HepG2 (cell line): ENCODE data around the gene PCNT. TPM values are rescaled to one million over a fixed set of nuclear protein-coding genes. Genes with fewer than 3 reads are reported as not detected.

Experiments
- ATAC-seq: fragments of 200-7000 bp; cut with Tn5 transposase; 3 replicates; pipeline ENCODE4 v1.9.1; 2020; ENCODE audit warnings: mild to moderate bottlenecking, moderate library complexity
- BruUV-seq: library from RNA; stranded (reverse); fragments of 400-500 nt; replicated peaks from 2 replicates; lab custom pipeline; 2021; lab: Mats Ljungman, UMichigan
- CTCF ChIA-PET: fragments of 300-600 bp; formaldehyde crosslinking; extraction: SDS; loops from one replicate; lab custom pipeline; 2021; ENCODE audit warnings: low total read pairs, inconsistent platforms, low intra/inter-chr PET ratio; lab: Yijun Ruan, JAX
- POLR2A ChIA-PET: fragments of 350-600 bp; sonication (Branson Sonifier 250); formaldehyde crosslinking; loops from one replicate; lab custom pipeline; 2020; ENCODE audit warnings: antibody characterized with exemption, inconsistent platforms; lab: Yijun Ruan, JAX
- DNase-seq: peaks from one replicate; pipeline ENCODE4 v3.0.0-alpha.2; 2015; ENCODE audit warnings: low spot score
- FAIRE-seq: peaks from 3 replicates; lab custom pipeline; 2011; peaks lifted over from hg19 to GRCh38; lab: Jason Lieb, UNC
- H2AFZ ChIP-seq: one replicate; pipeline ENCODE4 v1.6.1; 2011; ENCODE audit warnings: low read length, inconsistent platforms
- H3K27ac ChIP-seq: fragments of 300-600 bp; 3 replicates; pipeline ENCODE4 v1.8.0; 2011; ENCODE audit warnings: mixed run types, mild to moderate bottlenecking, mixed read lengths, low read length, inconsistent platforms; ENCODE audit not compliant: insufficient read depth; ENCODE audit errors: extremely low read length
- H3K27me3 ChIP-seq, 2 experiments: fragments of 200-600 bp in 1 of 2; 2 replicates in 1 of 2; 3 replicates in 1 of 2; pipeline versions ENCODE4 v1.6.0 to v1.8.0; 2011; ENCODE audit warnings: low read length in 2 of 2, mild to moderate bottlenecking in 2 of 2, moderate library complexity in 2 of 2, inconsistent platforms in 1 of 2; ENCODE audit not compliant: insufficient read depth in 2 of 2, control insufficient read depth in 1 of 2
- H3K36me3 ChIP-seq, 2 experiments: fragments of 200-600 bp in 1 of 2; replicated peaks in 1 of 2; 2 replicates in 1 of 2; 3 replicates in 1 of 2; pipeline versions ENCODE4 v1.5.1 to v1.8.0; 2011; ENCODE audit warnings: low read length in 2 of 2, inconsistent platforms in 1 of 2; ENCODE audit not compliant: insufficient read depth in 2 of 2, control insufficient read depth in 1 of 2
- H3K4me1 ChIP-seq: 2 replicates; pipeline ENCODE4 v1.5.1; 2012; ENCODE audit warnings: low read length, inconsistent platforms; ENCODE audit not compliant: insufficient read depth
- H3K4me2 ChIP-seq: 2 replicates; pipeline ENCODE4 v1.6.0; 2011; ENCODE audit warnings: low read depth, low read length, inconsistent platforms
- H3K4me3 ChIP-seq, 3 experiments: fragments of 200-600 bp in 1 of 3; sonication (generic), shearing (Covaris generic) in 1 of 3; replicated peaks in 1 of 3; 2 replicates each; pipeline ENCODE4 v1.5.1; 2011 to 2016; ENCODE audit warnings: low read length in 3 of 3, inconsistent platforms in 2 of 3, low read depth in 2 of 3, mild to moderate bottlenecking in 2 of 3, control low read depth in 1 of 3, mixed read lengths in 1 of 3; ENCODE audit not compliant: insufficient read depth in 1 of 3
- H3K79me2 ChIP-seq: one replicate; pipeline ENCODE4 v1.6.1; 2011; ENCODE audit warnings: low read length, inconsistent platforms; ENCODE audit not compliant: insufficient read depth
- H3K9ac ChIP-seq: 2 replicates; pipeline ENCODE4 v1.6.0; 2011; ENCODE audit warnings: mild to moderate bottlenecking, low read depth, low read length, inconsistent platforms; ENCODE audit not compliant: insufficient read depth
- H3K9me3 ChIP-seq: 2 replicates; pipeline ENCODE4 v1.5.1; 2012; ENCODE audit warnings: mild to moderate bottlenecking, low read length
- H4K20me1 ChIP-seq: 2 replicates; pipeline ENCODE4 v1.6.0; 2011; ENCODE audit warnings: inconsistent platforms, mild to moderate bottlenecking, low read length, moderate library complexity; ENCODE audit not compliant: insufficient read depth
- CSRNP1 ChIP-seq: sonication (generic); formaldehyde crosslinking; IDR thresholded peaks from 2 replicates; pipeline ENCODE4 v1.8.1; 2023; ENCODE audit warnings: mild to moderate bottlenecking, missing genetic modification reagents
- ELK4 ChIP-seq: sonication (generic); formaldehyde crosslinking; IDR thresholded peaks from 2 replicates; pipeline ENCODE4 v1.9.0; 2021; ENCODE audit warnings: missing genetic modification reagents, borderline replicate concordance
- GPN1 ChIP-seq: sonication (generic); formaldehyde crosslinking; IDR thresholded peaks from 2 replicates; pipeline ENCODE4 v1.5.1; 2020; ENCODE audit warnings: missing genetic modification reagents, borderline replicate concordance
- GTF2F1 ChIP-seq: fragments of 150-350 bp; IDR thresholded peaks from 2 replicates; pipeline ENCODE4 v1.6.1; 2014; ENCODE audit warnings: low read length
- LBX2 ChIP-seq: sonication (generic); formaldehyde crosslinking; IDR thresholded peaks from 2 replicates; pipeline ENCODE4 v1.5.0; 2020; ENCODE audit warnings: missing genetic modification reagents, mild to moderate bottlenecking, borderline replicate concordance
- RBM22 ChIP-seq: fragments of 200-400 bp; formaldehyde crosslinking; optimal IDR thresholded peaks from 2 replicates; pipeline ENCODE3; 2017; ENCODE audit warnings: mild to moderate bottlenecking, low read length, moderate library complexity
- REL ChIP-seq: sonication (generic); formaldehyde crosslinking; conservative IDR thresholded peaks from 2 replicates; pipeline ENCODE4 v1.8.0; 2022; ENCODE audit warnings: mild to moderate bottlenecking, missing genetic modification reagents, moderate library complexity
- TRAFD1 ChIP-seq: sonication (generic); formaldehyde crosslinking; IDR thresholded peaks from 2 replicates; pipeline ENCODE4 v1.5.1; 2020; ENCODE audit warnings: missing genetic modification reagents, mild to moderate bottlenecking, borderline replicate concordance
- YY1 ChIP-seq: IDR thresholded peaks from 2 replicates; pipeline ENCODE4 v1.6.1; 2011; ENCODE audit warnings: low read length, low read depth, moderate library complexity, mild to moderate bottlenecking; ENCODE audit not compliant: insufficient read depth, insufficient replicate concordance
- ZKSCAN8 ChIP-seq: IDR thresholded peaks from 2 replicates; pipeline ENCODE4 v1.6.1; 2016; ENCODE audit warnings: borderline replicate concordance, missing genetic modification reagents, missing compliant biosample characterization
- ZNF24 ChIP-seq: fragments of 450-650 bp; IDR thresholded peaks from 2 replicates; pipeline ENCODE4 v1.6.1; 2017; ENCODE audit warnings: antibody characterized with exemption, mild to moderate bottlenecking
- ZNF615 ChIP-seq: sonication (generic); formaldehyde crosslinking; IDR thresholded peaks from 2 replicates; pipeline ENCODE4 v1.5.0; 2020; ENCODE audit warnings: mild to moderate bottlenecking, missing genetic modification reagents, borderline replicate concordance
- WGBS: methylation state at CpG from one replicate; pipeline ENCODE4 v1.1.6; 2017; ENCODE audit warnings: low lambda C conversion rate; 5-methylcytosine and 5-hydroxymethylcytosine counted together
- in situ Hi-C: cut with HindIII; loops from 2 replicates; pipeline ENCODE4 v1.10.0; 2017; ENCODE audit warnings: low pct_unique_long_range_greater_than_20kb; ENCODE audit not compliant: extremely low pct_ligation_motif_present
- intact Hi-C: fragments of 100-400 bp; cut with micrococcal nuclease; formaldehyde crosslinking; loops from one replicate; pipeline ENCODE4 v1.10.0; 2022; ENCODE audit not compliant: unreplicated experiment
- polyA plus RNA-seq, 8 experiments: library from polyadenylated mRNA; depleted of rRNA in 3 of 8; stranded (reverse) in 7 of 8; unstranded in 1 of 8; fragments of >200 nt; fragmentation: Illumina TruSeq in 4 of 8; extraction: Trizol in 4 of 8; gene quantifications; 2 replicates each; pipeline versions ENCODE4 v1.2.1 to v1.2.3, GENCODE V29; 2011 to 2016; ENCODE audit warnings: low read depth in 4 of 8, missing spikeins in 1 of 8, mixed read lengths in 1 of 8; ENCODE audit not compliant: insufficient read depth in 1 of 8
- total RNA-seq, 5 experiments: library from RNA; depleted of rRNA; stranded (reverse); fragments of >200 nt; fragmentation: Illumina TruSeq; extraction: Trizol; gene quantifications; 2 replicates each; pipeline ENCODE4 v1.2.3, GENCODE V29; 2016; ENCODE audit warnings: low read depth in 1 of 5

PCNT gene
- total and polyA plus RNA-seq, 2 of the 13 experiments (the other 11 are each of a cell fraction or from before 2014, with no cell fraction given) = 5.6 to 12.4 TPM

- no peak overlapping the region for H3K4me2 ChIP-seq
- H3K27ac ChIP-seq = no peak overlapping the region
- no peaks in the 10 kb centered on the region for H3K4me1 ChIP-seq
- POLR2A ChIA-PET = no interaction called here
- H3K79me2 ChIP-seq = peaks cover 4% of the 10 kb centered on the region
- no peak overlapping the region for H3K4me3 ChIP-seq
- H3K9me3 ChIP-seq = no peaks in the 10 kb centered on the region
- FAIRE-seq (no peak), DNase-seq (no peak), ATAC-seq (no peak)
- no TSS peak for BruUV-seq
- no peak for TF ChIP-seq ELK4
- TF ChIP-seq REL (CRISPR knock-in tag) = no peak
- TF ChIP-seq GTF2F1 = no peak
- no peak for TF ChIP-seq RBM22
- no peak for TF ChIP-seq TRAFD1 (CRISPR knock-in tag)
- TF ChIP-seq LBX2 (CRISPR knock-in tag) = no peak
- TF ChIP-seq CSRNP1 (CRISPR knock-in tag) = no peak
- TF ChIP-seq ZNF24 = no peak
- no peak for TF ChIP-seq GPN1 (CRISPR knock-in tag)
- TF ChIP-seq YY1 = no peak
- TF ChIP-seq ZNF615 (CRISPR knock-in tag) = no peak
- no peak for TF ChIP-seq ZKSCAN8
- H4K20me1 ChIP-seq = no peaks in the 10 kb centered on the region
- intact Hi-C loops (no loop called here), in situ Hi-C loops (no loop called here)
- H3K27me3 ChIP-seq = no peaks in the 10 kb centered on the region
- no peak overlapping the region for H2AFZ ChIP-seq
- H3K9ac ChIP-seq = no peak overlapping the region
- CTCF ChIA-PET = no interaction called here
- peaks cover 8 to 45% of the 10 kb centered on the region in 2 experiments for H3K36me3 ChIP-seq
- 93% methylated on average over 3 of the region's 3 CpGs for WGBS
These were observed 12.6 kb downstream of the PCNT start for GRCh38 chr21:46336603-46337002.
